HG03103 (cell line): Measurements from ENCODE around the gene ZNF93.
"Not testable (repeated sequence)": the region's sequence is repeated elsewhere in the genome, so short reads cannot be mapped to it uniquely, and the experiment has no call there.

Experiments used
- ATAC-seq: cut with Tn5 transposase; IDR thresholded peaks from one replicate; pipeline ENCODE4 v1.9.1; 2021; ENCODE audit warnings: low read depth; ENCODE audit not compliant: unreplicated experiment

The ZNF93 gene

GRCh38 chr19:19933432-19934314 lies 32.9 kb downstream of the ZNF93 start:
- ATAC-seq: not testable (repeated sequence)

DNA sequence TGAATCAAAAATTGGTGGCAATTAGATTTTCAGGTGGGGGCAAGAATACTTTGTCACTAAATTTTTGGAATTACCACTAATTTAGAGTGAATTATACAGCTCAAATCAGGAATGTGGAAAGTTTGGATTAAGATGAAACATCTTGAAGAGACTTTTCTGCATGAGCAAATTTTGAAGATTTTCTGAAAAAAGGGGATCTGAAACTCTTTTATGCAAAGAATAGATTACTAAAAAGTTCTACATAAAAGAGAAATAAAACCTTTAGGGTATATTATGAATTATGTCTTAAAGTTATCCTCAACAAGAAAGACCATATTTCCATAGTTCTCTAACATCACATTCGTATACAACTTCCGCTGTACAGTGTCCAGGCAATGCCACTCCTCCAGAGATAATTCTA lies 36.7 kb downstream of the ZNF93 start:
- no peak for ATAC-seq

- no peak for ATAC-seq
Observed at GRCh38 chr19:19938449-19938848, 37.7 kb downstream of the ZNF93 start.

- no peak for ATAC-seq
Observed at GRCh38 chr19:19943848-19944582, 43.3 kb downstream of the ZNF93 start.

DNA sequence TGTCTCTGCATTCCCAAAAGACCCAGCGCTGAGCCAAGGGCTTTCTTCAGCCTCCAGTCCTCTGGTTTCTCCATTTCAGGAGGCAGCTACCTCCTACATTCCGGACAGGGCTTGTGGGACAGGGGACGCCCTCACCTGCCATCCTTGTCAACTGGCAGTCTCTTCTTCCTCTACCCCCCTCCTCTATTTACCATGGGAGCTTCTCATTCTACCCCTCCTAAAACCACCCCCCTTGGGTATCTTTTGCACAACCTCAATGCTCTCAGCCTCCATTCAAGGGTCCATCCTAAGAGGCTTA lies 43.8 kb downstream of the ZNF93 start:
- ATAC-seq: no peak

- no peak for ATAC-seq
Observed at GRCh38 chr19:19946226-19946625, 45.5 kb downstream of the ZNF93 start.

DNA sequence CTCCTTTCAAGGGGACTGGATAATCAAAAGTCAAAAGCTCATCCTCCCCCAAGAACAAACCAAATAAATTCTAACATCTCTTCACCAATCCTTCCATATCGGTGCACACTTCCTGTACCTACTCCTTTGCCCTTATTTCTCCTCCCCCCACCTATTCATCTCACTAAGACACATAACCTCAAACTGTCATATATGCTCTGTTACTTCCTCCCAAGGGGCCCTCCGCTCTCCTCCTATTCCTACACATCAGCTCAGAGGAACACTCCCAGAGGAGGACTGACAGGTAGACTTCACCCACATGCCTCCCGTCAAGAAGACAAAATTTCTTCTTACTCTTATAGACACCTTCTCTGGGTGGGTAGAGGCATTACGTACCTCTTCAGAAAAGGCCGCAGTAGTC lies 48.1 kb downstream of the ZNF93 start:
- no peak for ATAC-seq

- no peak for ATAC-seq
Observed at GRCh38 chr19:19955208-19955607, 54.5 kb downstream of the ZNF93 start.

GRCh38 chr19:19956434-19957075 lies 55.8 kb downstream of the ZNF93 start:
- no peak for ATAC-seq

DNA sequence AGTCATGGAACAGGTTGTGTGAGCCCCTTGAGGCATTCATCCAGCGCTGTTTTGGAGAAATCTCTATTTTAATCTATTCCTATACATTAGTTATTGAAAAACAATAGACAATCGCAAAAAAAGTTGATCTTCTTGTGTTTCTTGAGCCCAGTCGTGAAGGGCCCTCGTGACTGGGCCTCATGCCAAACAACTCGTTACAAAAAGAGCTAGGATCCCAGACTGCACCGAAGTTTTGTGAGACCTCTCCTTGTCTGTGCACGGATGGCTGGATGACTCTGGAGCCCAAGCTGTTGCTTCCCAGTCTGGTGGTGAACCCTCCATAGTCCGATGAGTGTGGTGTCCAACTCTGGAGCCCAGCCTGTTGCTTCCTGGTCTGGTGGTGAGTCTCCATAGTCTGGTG lies 57.0 kb downstream of the ZNF93 start:
- ATAC-seq: not testable (repeated sequence)

GRCh38 chr19:19959151-19959799 lies 58.5 kb downstream of the ZNF93 start:
- not testable (repeated sequence) for ATAC-seq

GRCh38 chr19:19964416-19964815 lies 63.7 kb downstream of the ZNF93 start:
- no peak for ATAC-seq

GRCh38 chr19:19966126-19966525 lies 65.4 kb downstream of the ZNF93 start:
- ATAC-seq: not testable (repeated sequence)

- ATAC-seq: no peak
Observed at GRCh38 chr19:19966862-19967261, 66.1 kb downstream of the ZNF93 start.
